ENCODE measurements around the gene MAP4K5.
"Not testable (repeated sequence)": the region's sequence is repeated elsewhere in the genome, so short reads cannot be mapped to it uniquely, and the experiment has no call there.

MAP4K5 gene

DNA sequence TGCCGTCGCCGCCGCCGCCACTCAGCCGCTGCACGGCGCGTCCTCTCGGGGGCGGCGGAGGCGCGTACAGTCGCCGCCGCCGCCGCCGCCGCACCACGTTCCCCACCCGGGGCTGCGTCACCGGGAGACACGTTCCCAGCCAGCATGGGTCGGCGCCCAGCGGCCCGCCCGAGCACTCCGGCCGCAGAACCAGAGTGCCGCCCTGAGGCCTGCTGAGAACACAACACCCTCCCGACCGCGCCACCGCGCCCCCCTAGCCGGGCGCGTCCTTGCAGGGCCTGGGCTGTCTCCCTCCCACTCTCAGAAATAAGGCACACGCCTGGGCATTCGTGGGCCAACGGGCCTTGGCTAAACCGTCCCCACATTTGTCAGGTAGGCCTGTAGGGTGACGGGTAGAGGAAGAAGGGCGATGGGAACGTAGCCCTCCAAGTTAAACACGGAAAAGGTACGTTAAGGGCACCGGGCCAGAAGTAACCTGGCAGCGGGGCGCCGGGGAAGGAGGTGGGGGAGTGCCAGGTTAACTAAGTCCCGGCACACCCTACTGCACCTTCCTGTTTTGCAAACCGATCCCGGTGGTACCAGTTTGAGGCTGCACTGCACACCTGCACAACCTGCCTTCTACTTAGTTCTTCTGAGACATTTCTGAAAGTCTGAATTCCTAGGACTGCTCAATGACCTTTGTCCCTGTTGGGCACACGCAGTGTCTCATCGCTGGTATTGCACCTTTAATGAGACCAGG is at the start of gene MAP4K5:
Gene MAP4K5, minus strand, starts transcription at position 68 of the 739 bp plus-strand sequence. CDS start 520 bp downstream, outside the sequence.
- in situ Hi-C loops (cut with MboI; ENCODE audit: low pct_unique_long_range_greater_than_20kb, low sequenced_read_pairs) = loop anchor here (25.0 kb wide), 1 partner anchor 195 kb away; no protein-coding TSS in a partner anchor
- peak; percentile 93 for DNase-seq

DNA sequence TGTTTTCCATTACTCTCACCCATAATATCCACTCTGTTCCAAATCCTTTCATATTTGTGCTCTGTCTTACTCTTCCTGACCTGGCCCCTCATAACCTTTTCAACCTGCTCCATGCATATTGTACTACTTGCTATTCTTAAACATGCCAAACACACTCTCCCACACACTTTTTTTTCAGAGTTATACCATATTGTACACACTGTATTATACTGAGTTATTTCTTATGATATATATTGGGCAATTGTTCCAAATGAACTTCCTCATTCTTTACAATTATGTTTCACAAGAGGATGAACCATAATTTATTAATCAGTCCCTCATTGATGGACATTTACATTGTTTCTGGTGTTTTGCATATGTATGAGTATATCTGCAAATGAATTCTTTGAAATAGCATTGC is 46.1 kb upstream of the MAP4K5 start:
- in situ Hi-C loops (cut with MboI; ENCODE audit: low pct_unique_long_range_greater_than_20kb, low sequenced_read_pairs) = no loop called here
- DNase-seq = no peak

DNA sequence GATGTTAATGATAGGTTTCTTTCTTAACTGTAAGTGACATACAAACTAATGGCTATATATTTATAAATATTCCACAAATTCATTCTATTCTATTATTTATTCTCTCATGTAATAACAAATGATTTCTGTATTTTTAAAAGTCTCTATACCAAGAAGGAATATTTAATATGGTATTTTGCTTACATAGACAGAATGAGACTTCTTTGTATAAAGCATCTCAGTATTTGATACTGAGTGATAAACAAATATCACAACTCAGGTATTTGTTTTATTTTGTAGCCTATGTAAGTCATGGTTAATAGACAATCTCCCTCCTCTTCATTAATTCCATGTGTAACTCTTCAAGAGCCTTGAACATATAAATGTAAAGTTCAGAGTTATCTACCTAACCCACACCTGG is 45.6 kb upstream of the MAP4K5 start:
- DNase-seq = no peak
- in situ Hi-C loops (cut with MboI; ENCODE audit: low pct_unique_long_range_greater_than_20kb, low sequenced_read_pairs) = no loop called here

DNA sequence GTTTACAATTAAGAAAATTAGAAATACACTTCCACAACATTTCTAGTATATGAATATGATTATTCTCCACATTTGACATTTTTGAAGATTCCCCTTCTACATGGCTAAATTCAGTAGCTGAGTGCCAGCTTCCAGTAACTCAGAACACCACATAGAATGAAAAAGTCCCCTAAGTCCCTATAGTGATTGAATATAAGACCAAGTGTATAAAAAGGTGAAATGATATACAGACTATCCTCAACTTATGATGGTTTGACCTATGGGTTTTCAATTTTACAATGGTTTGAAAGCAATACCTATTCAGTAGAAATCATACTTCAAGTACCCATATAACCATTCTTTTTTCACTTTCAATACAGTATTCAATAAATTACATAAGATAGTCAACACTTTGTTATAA is 43.4 kb upstream of the MAP4K5 start:
- in situ Hi-C loops (cut with MboI; ENCODE audit: low pct_unique_long_range_greater_than_20kb, low sequenced_read_pairs) = no loop called here
- no peak for DNase-seq

DNA sequence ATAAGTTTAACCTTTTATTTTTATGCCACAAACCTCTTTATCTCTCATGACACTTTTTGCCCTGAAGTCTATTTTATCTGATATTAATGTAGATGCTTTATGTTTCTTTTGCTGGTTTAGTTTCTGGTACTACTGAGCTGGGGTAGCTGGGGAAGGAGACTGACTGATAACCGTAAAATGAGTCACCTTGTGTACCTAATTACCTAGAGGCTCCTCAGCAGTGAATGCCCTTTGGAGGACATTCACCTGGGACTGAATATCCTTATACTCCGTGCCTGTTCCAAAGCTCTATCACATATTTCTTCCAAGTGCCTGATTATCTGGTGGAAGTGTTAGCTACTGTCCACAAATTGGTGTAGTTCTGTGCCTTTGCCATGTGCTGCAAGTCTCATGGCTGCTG is 41.5 kb upstream of the MAP4K5 start:
- DNase-seq = no peak
- in situ Hi-C loops (cut with MboI; ENCODE audit: low pct_unique_long_range_greater_than_20kb, low sequenced_read_pairs) = no loop called here

DNA sequence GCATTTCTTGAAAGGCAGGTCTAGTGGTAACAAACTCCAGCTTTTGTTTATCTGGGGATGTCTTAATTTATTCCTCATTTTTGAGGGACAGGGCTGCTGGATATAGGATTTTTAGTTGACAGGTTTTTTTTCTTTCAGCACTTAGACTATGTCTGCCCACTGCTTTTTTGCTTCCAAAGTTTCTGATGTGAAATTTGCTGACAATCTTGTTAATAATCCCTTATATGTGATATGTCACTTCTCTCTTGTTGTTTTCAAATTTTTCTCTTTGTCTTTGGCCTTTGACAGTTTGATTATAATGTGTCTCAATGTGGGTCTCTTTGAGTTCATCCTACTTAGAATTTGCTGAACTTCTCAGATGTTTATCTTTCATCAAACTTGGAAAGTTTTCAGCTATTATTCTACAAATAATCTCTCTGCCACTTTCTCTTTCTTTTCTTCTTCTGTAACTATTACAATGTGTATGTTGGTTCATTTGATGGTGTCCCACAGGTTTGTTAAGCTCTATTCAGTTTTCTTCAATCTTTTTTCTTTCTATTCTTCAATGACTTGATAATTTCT is 37.4 kb upstream of the MAP4K5 start:
- in situ Hi-C loops (cut with MboI; ENCODE audit: low pct_unique_long_range_greater_than_20kb, low sequenced_read_pairs) = no loop called here
- DNase-seq = no peak

DNA sequence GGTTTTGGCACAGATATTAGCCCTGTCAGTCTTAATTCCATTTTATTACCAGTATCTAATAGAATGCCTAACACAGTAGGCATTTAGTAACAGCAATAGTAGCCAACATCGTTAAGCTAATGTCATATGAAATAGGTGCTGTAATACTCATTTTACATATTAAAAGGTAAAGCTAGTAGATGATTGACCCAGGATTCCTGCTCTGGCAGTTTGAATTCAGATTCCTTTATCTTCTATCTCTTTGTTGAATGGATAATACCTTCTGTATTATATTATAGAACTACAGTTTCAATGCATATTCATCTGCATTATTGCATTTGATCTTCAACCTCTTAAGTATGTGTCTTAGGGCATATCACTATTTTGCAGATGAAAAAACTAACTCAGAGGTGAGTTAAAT is 30.5 kb upstream of the MAP4K5 start:
- in situ Hi-C loops (cut with MboI; ENCODE audit: low pct_unique_long_range_greater_than_20kb, low sequenced_read_pairs) = no loop called here
- DNase-seq = no peak

DNA sequence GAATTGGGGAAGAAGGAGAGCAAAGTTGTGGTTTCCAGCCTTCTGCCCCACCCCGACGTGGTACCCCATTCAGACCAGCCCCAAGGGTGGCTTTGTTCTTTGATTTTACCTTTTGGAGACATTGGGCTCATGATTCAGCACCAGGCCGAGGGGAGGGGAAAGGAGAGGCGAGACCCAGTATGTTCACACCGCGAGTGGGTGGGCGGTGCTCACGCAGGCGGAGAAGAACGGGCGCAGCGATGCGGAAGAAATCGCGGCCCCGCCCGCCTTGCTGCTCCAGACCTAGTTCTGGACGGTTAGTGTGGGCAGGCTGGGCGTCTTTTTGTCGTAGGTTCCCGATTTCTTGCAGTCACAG is 28.5 kb upstream of the MAP4K5 start:
- DNase-seq = peak; percentile 65
- in situ Hi-C loops (cut with MboI; ENCODE audit: low pct_unique_long_range_greater_than_20kb, low sequenced_read_pairs) = no loop called here

DNA sequence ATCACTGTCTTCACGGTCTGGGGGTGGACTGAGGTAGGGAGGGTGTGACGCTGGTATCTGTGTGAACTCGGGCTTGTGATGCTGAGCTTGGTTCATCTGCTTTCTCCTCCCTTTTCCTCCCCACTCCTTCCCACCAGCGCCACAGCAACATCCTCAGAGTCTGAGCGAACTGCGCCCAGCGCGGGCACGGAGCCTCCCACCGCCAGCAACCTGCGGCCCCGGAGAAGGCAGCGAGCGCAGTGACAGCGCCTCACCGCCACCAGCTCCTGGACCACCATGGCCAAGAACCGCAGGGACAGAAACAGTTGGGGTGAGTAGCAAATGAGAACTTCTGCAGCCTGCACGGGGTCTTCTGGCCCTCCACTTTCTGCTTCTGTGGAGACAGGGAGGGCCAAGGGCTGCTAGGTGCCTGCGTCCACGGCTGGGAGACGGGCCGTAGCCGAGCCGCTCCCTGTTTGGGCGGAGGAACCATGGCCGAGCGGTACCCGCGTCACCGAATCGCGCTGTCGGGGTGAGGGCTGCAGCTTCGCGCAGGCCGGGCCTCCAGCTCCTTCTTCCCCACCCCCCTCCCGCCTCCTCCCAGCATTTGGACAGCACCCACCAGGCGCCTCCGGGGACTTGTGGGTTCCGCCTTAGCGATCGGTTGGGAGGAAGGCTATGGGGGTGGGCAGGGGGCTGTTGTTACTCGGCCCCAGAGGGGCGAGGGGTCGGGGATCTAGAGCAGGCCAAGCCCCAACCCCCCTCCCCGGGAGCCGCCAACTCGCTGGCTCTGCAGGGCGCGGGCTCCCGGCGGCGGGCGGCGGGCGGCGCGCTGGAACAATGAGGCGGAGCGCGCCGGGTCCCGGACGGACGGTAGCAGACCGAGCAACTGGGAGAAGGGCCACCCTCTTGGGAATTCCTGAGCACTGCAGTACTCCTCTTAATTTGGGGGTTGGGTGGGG is 27.9 kb upstream of the MAP4K5 start, which contains the start of gene ATL1:
Gene ATL1, plus strand, starts transcription at position 156 of the 941 bp plus-strand sequence. Its CDS starts 121 bp downstream, at position 277.
- in situ Hi-C loops (cut with MboI; ENCODE audit: low pct_unique_long_range_greater_than_20kb, low sequenced_read_pairs) = no loop called here
- DNase-seq = peak; percentile 72

DNA sequence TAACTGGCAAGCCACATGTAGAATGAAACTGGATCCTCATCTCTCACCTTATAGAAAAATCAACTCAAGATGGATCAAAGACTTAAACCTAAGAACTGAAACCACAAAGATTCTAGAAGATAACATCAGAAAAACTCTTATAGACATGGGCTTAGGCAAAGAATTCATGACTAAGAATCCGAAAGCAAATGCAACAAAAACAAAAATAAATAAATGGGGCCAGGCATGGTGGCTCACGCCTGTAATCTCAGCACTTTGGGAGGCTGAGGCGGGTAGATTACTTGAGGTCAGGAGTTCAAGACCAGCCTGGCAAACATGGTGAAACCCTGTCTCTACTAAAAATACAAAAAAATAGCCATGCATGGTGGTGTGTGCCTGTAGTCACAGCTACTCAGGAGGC is 20.4 kb upstream of the MAP4K5 start:
- DNase-seq; in situ Hi-C loops (cut with MboI; ENCODE audit: low pct_unique_long_range_greater_than_20kb, low sequenced_read_pairs): not testable (repeated sequence)

DNA sequence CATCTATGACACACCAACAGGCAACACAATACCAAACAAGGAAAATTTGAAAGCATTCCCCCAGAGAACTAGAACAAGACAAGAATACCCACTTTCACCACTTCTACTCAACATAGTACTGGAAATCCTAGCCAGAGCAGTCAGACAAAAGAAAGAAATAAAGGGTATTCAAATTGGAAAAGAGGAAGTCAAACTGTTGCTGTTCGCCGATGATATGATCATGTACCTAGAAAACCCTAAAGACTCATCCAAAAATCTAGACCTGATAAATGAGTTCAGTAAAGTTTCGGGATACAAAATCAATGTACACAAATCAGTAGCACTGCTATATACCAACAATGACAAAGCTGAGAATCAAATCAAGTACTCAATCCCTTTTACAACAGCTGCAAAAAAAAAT is 19.5 kb upstream of the MAP4K5 start:
- DNase-seq = peak; percentile 57
- in situ Hi-C loops (cut with MboI; ENCODE audit: low pct_unique_long_range_greater_than_20kb, low sequenced_read_pairs) = no loop called here

DNA sequence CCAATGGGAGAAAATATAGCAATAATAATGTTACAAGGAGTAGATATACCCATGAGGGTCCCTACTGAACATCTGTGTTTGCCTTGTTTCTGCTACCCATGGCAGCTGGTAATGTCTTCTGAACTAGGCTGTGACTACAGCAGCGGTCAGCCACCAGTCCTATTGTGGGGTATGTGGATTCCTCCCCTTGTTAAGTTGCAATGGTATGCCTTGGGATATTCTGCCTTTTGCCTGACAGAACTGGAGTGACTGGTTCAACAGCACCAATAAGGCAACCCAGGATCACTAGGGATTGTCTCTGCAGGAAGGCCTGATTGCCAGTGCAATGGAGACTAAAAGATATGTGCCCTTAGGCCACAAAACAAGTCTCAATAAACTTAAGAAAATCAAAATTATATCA is 17.9 kb upstream of the MAP4K5 start:
- in situ Hi-C loops (cut with MboI; ENCODE audit: low pct_unique_long_range_greater_than_20kb, low sequenced_read_pairs) = no loop called here
- no peak for DNase-seq

DNA sequence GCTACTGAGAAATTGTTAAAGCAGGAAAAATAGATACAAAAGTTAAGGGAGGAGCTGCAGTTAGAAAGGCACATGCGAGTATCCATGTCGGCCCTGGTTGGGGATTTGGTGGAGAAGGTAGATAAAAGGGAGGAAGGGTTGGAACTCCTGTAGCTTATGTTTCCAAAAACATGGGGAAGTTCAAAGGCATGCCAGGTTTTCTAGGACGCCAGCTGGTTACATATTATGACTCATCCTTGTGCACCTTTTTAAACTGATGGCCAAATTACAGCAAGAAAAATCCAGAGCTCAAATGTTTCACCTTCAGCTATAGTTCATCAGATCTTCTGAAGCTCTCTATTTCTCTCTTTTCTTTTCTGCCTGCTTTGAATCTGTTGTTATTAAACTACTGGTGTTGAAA is 13.2 kb upstream of the MAP4K5 start:
- no peak for DNase-seq
- in situ Hi-C loops (cut with MboI; ENCODE audit: low pct_unique_long_range_greater_than_20kb, low sequenced_read_pairs) = loop anchor here (25.0 kb wide), 1 partner anchor 208 kb away; no protein-coding TSS in a partner anchor

DNA sequence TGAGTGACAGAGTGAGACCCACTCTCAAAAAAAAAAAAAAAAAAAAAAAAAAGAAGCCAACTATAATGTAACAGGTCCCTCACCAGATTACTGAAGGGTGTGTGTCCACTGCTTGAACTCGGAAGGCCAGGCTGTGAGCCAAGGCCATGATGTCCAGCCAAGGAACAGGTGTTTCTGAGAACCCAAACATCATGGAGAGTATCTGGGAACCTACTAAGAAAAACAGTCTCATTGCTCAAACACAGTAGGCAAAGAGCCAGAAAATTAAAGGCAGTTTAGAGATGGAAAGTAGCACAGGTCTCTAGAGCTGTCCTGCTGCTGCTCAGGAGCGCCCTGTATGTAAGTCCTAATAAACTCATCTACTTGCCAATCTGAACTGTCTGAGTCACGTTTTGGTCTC is 12.5 kb upstream of the MAP4K5 start:
- in situ Hi-C loops (cut with MboI; ENCODE audit: low pct_unique_long_range_greater_than_20kb, low sequenced_read_pairs) = loop anchor here (25.0 kb wide), 1 partner anchor 208 kb away; no protein-coding TSS in a partner anchor
- DNase-seq = no peak

DNA sequence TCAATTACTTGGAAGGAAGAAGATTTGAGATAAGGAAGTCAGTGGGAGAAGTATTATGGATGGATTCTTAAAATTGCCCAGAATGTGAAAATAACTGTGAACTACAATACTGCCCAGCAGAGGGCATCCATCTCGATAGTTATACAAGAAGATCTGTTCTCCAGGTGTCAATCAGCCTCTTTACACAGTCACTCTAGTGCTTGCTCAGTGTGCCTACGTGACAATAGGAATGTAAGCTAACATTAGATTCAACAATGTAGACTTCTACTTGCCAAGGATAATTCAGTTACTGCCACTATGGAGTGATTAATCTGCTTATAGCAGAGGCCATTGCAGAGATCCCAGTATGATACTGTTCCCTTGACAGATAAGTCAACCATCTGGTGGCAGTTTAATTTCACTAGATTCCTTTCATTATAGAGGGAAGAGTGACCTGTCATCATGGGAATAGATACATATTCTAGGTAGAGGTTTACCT is 10.6 kb upstream of the MAP4K5 start:
- in situ Hi-C loops (cut with MboI; ENCODE audit: low pct_unique_long_range_greater_than_20kb, low sequenced_read_pairs) = loop anchor here (25.0 kb wide), 1 partner anchor 206 kb away; no protein-coding TSS in a partner anchor

DNA sequence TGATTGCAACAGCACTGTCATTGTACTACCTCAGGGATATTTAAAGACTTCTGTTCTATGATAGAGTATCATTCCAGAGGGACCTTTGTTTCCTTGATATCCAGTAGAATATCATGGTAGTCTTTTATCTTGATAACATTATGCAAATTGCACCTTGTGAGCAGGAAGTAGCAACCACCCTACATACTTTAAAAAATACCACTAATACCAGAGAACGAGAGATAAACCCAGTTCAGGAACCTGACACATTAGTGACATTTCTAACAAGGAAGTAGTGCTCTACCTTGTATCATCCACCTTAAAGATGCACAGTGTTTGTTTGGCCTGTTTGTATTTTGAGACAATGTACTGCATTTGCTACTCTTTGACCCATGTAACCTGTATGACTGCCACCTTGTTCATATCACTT is 8.8 kb upstream of the MAP4K5 start:
- in situ Hi-C loops (cut with MboI; ENCODE audit: low pct_unique_long_range_greater_than_20kb, low sequenced_read_pairs) = loop anchor here (25.0 kb wide), 1 partner anchor 204 kb away; no protein-coding TSS in a partner anchor
- DNase-seq = no peak

More for the DNA sequence above, 10.6 kb upstream of the MAP4K5 start:
- peak; percentile 71 for DNase-seq

DNA sequence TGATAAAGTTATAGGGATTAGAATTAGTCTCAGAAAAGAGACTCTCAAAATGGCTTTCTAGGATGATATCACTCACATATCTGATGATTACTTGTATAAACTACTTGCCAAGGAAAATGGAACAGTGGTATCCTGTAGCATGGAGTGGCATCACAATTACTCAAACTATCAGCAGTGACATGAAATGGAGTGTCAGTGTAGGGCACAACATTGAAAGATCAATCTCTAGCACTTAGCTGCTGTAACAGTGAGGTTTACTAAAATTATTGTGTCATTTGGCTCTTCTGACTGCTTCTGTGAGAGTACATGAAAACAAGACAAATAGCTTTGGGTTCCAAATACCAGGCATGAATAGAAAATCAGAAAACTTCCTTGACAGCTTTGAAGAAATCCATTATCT is 6.7 kb upstream of the MAP4K5 start:
- DNase-seq = no peak
- in situ Hi-C loops (cut with MboI; ENCODE audit: low pct_unique_long_range_greater_than_20kb, low sequenced_read_pairs) = loop anchor here (25.0 kb wide), 1 partner anchor 202 kb away; no protein-coding TSS in a partner anchor

DNA sequence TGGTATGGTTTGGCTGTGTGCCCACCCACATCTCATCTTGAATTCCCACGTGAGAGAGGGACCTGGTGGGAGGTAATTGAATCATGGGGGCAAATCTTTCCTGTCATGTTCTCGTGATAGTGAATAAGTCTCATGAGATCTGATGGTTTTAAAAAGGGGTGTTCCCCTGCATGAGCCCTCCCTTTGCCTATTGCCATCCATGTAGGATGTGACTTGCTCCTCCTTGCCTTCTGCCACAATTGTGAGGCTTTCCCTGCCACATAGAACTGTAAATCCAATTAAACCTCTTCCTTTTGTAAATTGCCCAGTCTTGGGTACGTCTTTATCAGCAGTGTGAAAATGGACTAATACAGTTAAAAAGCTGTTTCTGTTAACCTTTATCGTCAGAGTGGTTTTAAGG is 5.7 kb upstream of the MAP4K5 start:
- in situ Hi-C loops (cut with MboI; ENCODE audit: low pct_unique_long_range_greater_than_20kb, low sequenced_read_pairs) = loop anchor here (25.0 kb wide), 1 partner anchor 201 kb away; no protein-coding TSS in a partner anchor
- not testable (repeated sequence) for DNase-seq

DNA sequence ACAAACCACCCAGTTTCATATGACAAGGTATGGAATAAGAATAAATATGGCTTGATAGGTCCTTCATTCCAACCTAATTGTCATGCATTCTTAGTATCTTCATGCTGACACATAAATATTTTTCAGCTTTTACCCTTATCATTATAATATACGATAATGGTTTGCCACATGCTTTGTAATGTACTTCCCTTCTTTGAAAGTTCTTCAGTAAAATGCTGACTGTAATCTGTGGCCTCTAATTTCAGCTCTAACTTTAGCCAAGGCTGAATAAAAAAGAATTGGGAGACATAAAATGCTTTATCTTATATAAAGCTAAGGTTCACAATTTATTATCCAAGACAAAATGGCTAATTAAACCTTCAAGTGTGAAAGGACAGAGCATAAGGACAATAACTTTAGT is 2.6 kb upstream of the MAP4K5 start:
- in situ Hi-C loops (cut with MboI; ENCODE audit: low pct_unique_long_range_greater_than_20kb, low sequenced_read_pairs) = loop anchor here (25.0 kb wide), 1 partner anchor 198 kb away; no protein-coding TSS in a partner anchor
- DNase-seq = no peak

All from KBM-7 (cell line).